Measurements from ENCODE around the gene ADD1. TPM values are rescaled to one million over a fixed set of nuclear protein-coding genes. Genes with fewer than 3 reads are reported as not detected.

Gene ADD1
- total and polyA plus RNA-seq, 4 donors = 62.2 to 142 (median 83.4) TPM

DNA sequence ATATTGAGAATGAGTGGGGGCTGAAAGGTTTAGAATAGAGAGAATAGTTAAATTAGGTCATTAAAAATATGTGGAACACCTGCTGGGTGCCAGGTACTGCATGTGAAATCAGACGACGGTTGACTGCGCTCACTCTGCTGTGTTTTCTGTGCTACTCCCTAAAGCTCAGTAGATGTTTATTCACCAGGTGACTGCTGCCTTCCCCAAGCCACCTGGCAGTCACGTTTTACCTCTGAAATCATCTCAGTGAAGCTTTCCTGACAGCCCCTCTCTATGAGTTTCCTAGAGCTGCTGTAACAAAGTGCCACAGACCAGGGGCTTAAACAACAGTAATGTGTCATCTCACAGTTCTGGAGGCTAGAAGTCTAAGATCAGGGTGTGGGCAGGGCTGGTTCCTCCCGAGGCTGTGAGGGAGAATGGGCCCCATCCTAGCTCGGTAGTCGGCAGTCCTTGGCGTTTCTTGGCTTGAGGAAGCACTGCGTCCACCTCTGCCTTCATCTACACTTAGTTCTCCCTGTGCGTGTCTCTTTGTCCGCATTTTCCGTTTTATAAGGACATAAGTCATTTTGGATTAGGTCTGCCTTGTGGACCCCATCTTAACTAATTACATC, 25.3 kb downstream of the ADD1 start:
- H3K9ac ChIP-seq (ENCODE audit: low read depth in 1 of 2, low read length in 2 of 2) = peak overlapping the region; percentile 5 to 21

DNA sequence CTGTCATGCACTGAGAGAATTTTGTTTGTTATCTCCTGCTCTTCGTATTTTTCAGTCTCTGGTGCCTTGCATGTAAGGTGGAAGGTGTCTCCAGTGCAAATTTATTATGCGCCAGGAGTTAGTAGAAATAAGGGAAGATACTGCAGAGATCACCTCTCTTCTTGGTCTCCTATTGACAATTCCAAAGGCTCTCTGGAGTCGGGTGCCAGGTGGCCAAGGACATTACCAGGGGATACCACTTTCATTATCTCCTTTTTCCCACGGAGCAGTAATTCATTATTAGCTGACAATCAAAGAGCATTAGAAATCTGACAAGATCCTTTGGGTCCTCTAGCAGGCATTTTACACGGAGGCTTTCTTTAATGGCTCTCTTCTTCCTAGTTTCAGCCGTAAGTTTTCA, 26.0 kb downstream of the ADD1 start:
- H3K9me3 ChIP-seq (ENCODE audit: control insufficient read depth in 4 of 4, low read length in 3 of 4) = no peaks in the 10 kb centered on the region
- peaks cover 16 to 71% (median 52%) of the 10 kb centered on the region in 4 donors for H3K4me1 ChIP-seq (ENCODE audit: control insufficient read depth in 4 of 4, insufficient read depth in 4 of 4, low read length in 3 of 4)
- H3K27me3 ChIP-seq (ENCODE audit: control insufficient read depth in 4 of 4, insufficient read depth in 4 of 4, low read length in 3 of 4) = no peaks in the 10 kb centered on the region
- H3K36me3 ChIP-seq (ENCODE audit: control insufficient read depth in 4 of 4, insufficient read depth in 3 of 4, low read depth in 1 of 4, low read length in 3 of 4) = no peaks in the 10 kb centered on the region
- peak overlapping the region; percentile 71 to 80 for H3K27ac ChIP-seq (ENCODE audit: low read depth in 1 of 2, low read length in 2 of 2)
- peak overlapping the region; percentile 41 to 65 for H3K9ac ChIP-seq (ENCODE audit: low read depth in 1 of 2, low read length in 2 of 2)
- TF ChIP-seq HNF4A (conservative IDR thresholded peaks at IDR 0.05) = peak in 1 of 2 donors; percentile 34
- no peak for TF ChIP-seq TAF1 (conservative IDR thresholded peaks at IDR 0.05)
- peak overlapping the region; percentile 31 to 63 (median 54) for H3K4me3 ChIP-seq (ENCODE audit: low read depth in 1 of 3, low read length in 3 of 3)
- no peak for DNase-seq (ENCODE audit: low spot score)
- WGBS = 24% methylated on average over 6 of the region's 6 CpGs

More for the DNA sequence above, 25.3 kb downstream of the ADD1 start:
- Histone ChIP-seq H3K4me3 (ENCODE audit: low read depth in 1 of 3, low read length in 3 of 3) (peak overlapping the region in 1 of 3 donors; percentile 3), H3K4me1 (ENCODE audit: control insufficient read depth in 4 of 4, insufficient read depth in 4 of 4, low read length in 3 of 4) (peaks cover 16 to 71% (median 52%) of the 10 kb centered on the region in 4 donors), H3K27me3 (ENCODE audit: control insufficient read depth in 4 of 4, insufficient read depth in 4 of 4, low read length in 3 of 4) (no peaks in the 10 kb centered on the region), H3K36me3 (ENCODE audit: control insufficient read depth in 4 of 4, insufficient read depth in 3 of 4, low read depth in 1 of 4, low read length in 3 of 4) (no peaks in the 10 kb centered on the region), H3K27ac (ENCODE audit: low read depth in 1 of 2, low read length in 2 of 2) (peak overlapping the region; percentile 71 to 80), H3K9me3 (ENCODE audit: control insufficient read depth in 4 of 4, low read length in 3 of 4) (no peaks in the 10 kb centered on the region)
- 69% methylated on average over 12 of the region's 12 CpGs for WGBS
- DNase-seq (ENCODE audit: low spot score) = no peak
- TF ChIP-seq EGR1 (IDR thresholded peaks at IDR 0.05; ENCODE audit: low read depth in 2 of 2) = no peak
- no peak for TF ChIP-seq MAX (IDR thresholded peaks at IDR 0.05)
- TF ChIP-seq FOXA2 (IDR thresholded peaks at IDR 0.05) = no peak
- TF ChIP-seq, protein P1, sequence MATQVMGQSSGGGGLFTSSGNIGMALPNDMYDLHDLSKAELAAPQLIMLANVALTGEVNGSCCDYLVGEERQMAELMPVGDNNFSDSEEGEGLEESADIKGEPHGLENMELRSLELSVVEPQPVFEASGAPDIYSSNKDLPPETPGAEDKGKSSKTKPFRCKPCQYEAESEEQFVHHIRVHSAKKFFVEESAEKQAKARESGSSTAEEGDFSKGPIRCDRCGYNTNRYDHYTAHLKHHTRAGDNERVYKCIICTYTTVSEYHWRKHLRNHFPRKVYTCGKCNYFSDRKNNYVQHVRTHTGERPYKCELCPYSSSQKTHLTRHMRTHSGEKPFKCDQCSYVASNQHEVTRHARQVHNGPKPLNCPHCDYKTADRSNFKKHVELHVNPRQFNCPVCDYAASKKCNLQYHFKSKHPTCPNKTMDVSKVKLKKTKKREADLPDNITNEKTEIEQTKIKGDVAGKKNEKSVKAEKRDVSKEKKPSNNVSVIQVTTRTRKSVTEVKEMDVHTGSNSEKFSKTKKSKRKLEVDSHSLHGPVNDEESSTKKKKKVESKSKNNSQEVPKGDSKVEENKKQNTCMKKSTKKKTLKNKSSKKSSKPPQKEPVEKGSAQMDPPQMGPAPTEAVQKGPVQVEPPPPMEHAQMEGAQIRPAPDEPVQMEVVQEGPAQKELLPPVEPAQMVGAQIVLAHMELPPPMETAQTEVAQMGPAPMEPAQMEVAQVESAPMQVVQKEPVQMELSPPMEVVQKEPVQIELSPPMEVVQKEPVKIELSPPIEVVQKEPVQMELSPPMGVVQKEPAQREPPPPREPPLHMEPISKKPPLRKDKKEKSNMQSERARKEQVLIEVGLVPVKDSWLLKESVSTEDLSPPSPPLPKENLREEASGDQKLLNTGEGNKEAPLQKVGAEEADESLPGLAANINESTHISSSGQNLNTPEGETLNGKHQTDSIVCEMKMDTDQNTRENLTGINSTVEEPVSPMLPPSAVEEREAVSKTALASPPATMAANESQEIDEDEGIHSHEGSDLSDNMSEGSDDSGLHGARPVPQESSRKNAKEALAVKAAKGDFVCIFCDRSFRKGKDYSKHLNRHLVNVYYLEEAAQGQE (IDR thresholded peaks at IDR 0.05) = no peak

GRCh38 chr4:2870082-2870481, 26.4 kb downstream of the ADD1 start:
- TF ChIP-seq SP1 (IDR thresholded peaks at IDR 0.05) (no peak), FOXA2 (IDR thresholded peaks at IDR 0.05) (no peak), ZBTB33 (IDR thresholded peaks at IDR 0.05) (peak; percentile 25), FOXA1 (IDR thresholded peaks at IDR 0.05) (no peak), HNF4A (conservative IDR thresholded peaks at IDR 0.05) (peak; percentile 0 to 10), RAD21 (IDR thresholded peaks at IDR 0.05) (peak in 1 of 2 donors; percentile 6), RXRA (IDR thresholded peaks at IDR 0.05) (peak; percentile 19 to 32), YY1 (IDR thresholded peaks at IDR 0.05) (no peak), GABPA (IDR thresholded peaks at IDR 0.05 in 1 of 2, conservative IDR thresholded peaks at IDR 0.05 in 1 of 2) (no peak), EGR1 (IDR thresholded peaks at IDR 0.05; ENCODE audit: low read depth in 2 of 2) (no peak)
- TF ChIP-seq, protein P1 (IDR thresholded peaks at IDR 0.05) = peak; percentile 28
- TF ChIP-seq, protein P2, sequence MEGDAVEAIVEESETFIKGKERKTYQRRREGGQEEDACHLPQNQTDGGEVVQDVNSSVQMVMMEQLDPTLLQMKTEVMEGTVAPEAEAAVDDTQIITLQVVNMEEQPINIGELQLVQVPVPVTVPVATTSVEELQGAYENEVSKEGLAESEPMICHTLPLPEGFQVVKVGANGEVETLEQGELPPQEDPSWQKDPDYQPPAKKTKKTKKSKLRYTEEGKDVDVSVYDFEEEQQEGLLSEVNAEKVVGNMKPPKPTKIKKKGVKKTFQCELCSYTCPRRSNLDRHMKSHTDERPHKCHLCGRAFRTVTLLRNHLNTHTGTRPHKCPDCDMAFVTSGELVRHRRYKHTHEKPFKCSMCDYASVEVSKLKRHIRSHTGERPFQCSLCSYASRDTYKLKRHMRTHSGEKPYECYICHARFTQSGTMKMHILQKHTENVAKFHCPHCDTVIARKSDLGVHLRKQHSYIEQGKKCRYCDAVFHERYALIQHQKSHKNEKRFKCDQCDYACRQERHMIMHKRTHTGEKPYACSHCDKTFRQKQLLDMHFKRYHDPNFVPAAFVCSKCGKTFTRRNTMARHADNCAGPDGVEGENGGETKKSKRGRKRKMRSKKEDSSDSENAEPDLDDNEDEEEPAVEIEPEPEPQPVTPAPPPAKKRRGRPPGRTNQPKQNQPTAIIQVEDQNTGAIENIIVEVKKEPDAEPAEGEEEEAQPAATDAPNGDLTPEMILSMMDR (IDR thresholded peaks at IDR 0.05; ENCODE audit: low read depth, low read length, missing input control) = no peak
- 20% methylated on average over 2 of the region's 2 CpGs for WGBS
- H3K27ac ChIP-seq (ENCODE audit: low read depth in 1 of 2, low read length in 2 of 2) = peak overlapping the region; percentile 71 to 80
- H3K9me3 ChIP-seq (ENCODE audit: control insufficient read depth in 4 of 4, low read length in 3 of 4) = no peaks in the 10 kb centered on the region
- H3K27me3 ChIP-seq (ENCODE audit: control insufficient read depth in 4 of 4, insufficient read depth in 4 of 4, low read length in 3 of 4) = no peaks in the 10 kb centered on the region
- peaks cover 16 to 67% (median 51%) of the 10 kb centered on the region in 4 donors for H3K4me1 ChIP-seq (ENCODE audit: control insufficient read depth in 4 of 4, insufficient read depth in 4 of 4, low read length in 3 of 4)
- no peak for DNase-seq (ENCODE audit: low spot score)
- no peaks in the 10 kb centered on the region for H3K36me3 ChIP-seq (ENCODE audit: control insufficient read depth in 4 of 4, insufficient read depth in 3 of 4, low read depth in 1 of 4, low read length in 3 of 4)
- peak overlapping the region; percentile 31 to 63 (median 54) for H3K4me3 ChIP-seq (ENCODE audit: low read depth in 1 of 3, low read length in 3 of 3)
- H3K9ac ChIP-seq (ENCODE audit: low read depth in 1 of 2, low read length in 2 of 2) = peak overlapping the region; percentile 41 to 65
